ENCODE results near the gene SPEM2.
"Not testable (repeated sequence)": the region's sequence is repeated elsewhere in the genome, so short reads cannot be mapped to it uniquely, and the experiment has no call there.

SPEM2 gene

GRCh38 chr17:7471729-7472128 is 46.3 kb downstream of the SPEM2 start:
- ATAC-seq: no peak

GRCh38 chr17:7474767-7475166 is 49.4 kb downstream of the SPEM2 start:
- ATAC-seq: not testable (repeated sequence)

More at GRCh38 chr17:7471729-7472128, 46.3 kb downstream of the SPEM2 start:
- no peak for DNase-seq

GRCh38 chr17:7475764-7476422 is 50.5 kb downstream of the SPEM2 start:
- ATAC-seq (no peak), DNase-seq (no peak)

More at GRCh38 chr17:7474767-7475166, 49.4 kb downstream of the SPEM2 start:
- not testable (repeated sequence) for DNase-seq

GRCh38 chr17:7476494-7476893 is 51.1 kb downstream of the SPEM2 start:
- DNase-seq: no peak
- no peak for ATAC-seq

- DNase-seq (no peak), ATAC-seq (no peak)
Observed at GRCh38 chr17:7476951-7477350, 51.5 kb downstream of the SPEM2 start.
